ENCODE measurements around the gene FXYD6. TPM values are rescaled to one million over a fixed set of nuclear protein-coding genes. Genes with fewer than 3 reads are reported as not detected.

The FXYD6 gene
- total RNA-seq, 3 donors from 2014 or later = 16.0 to 25.0 (median 20.3) TPM

- Histone ChIP-seq H3K4me1 (peaks cover 0 to 4% of the 10 kb centered on the region in 2 donors), H3K27me3 (peaks cover 0 to 10% of the 10 kb centered on the region in 2 donors), H3K36me3 (no peaks in the 10 kb centered on the region), H3K27ac (peak overlapping the region in 1 of 2 donors; percentile 73), H3K9me3 (no peaks in the 10 kb centered on the region), H3K4me3 (no peak overlapping the region)
- intact Hi-C loops (cut with DNase I; ENCODE audit: low total_unique reads) = no loop called here
- no peak for TF ChIP-seq CTCF (IDR thresholded peaks at IDR 0.05)
- no peak for TF ChIP-seq POLR2AphosphoS5 (IDR thresholded peaks at IDR 0.05)
- no peak for TF ChIP-seq POLR2A (IDR thresholded peaks at IDR 0.05)
- no peak for DNase-seq (ENCODE audit: low spot score in 2 of 2)
These were observed 2.7 kb downstream of the FXYD6 start for GRCh38 chr11:117873828-117874125.

GRCh38 chr11:117872975-117873827 is 3.3 kb downstream of the FXYD6 start:
- Histone ChIP-seq H3K4me3 (no peak overlapping the region), H3K27ac (peak overlapping the region in 1 of 2 donors; percentile 73), H3K4me1 (peaks cover 0 to 4% of the 10 kb centered on the region in 2 donors), H3K36me3 (no peaks in the 10 kb centered on the region), H3K27me3 (peaks cover 0 to 10% of the 10 kb centered on the region in 2 donors), H3K9me3 (no peaks in the 10 kb centered on the region)
- DNase-seq (ENCODE audit: low spot score in 2 of 2) = no peak
- intact Hi-C loops (cut with DNase I; ENCODE audit: low total_unique reads) = no loop called here
- TF ChIP-seq POLR2AphosphoS5 (IDR thresholded peaks at IDR 0.05) (no peak), CTCF (IDR thresholded peaks at IDR 0.05) (no peak), POLR2A (IDR thresholded peaks at IDR 0.05) (no peak)

- H3K27me3 ChIP-seq = peaks cover 0 to 10% of the 10 kb centered on the region in 2 donors
- intact Hi-C loops (cut with DNase I; ENCODE audit: low total_unique reads) = no loop called here
- H3K27ac ChIP-seq = peak overlapping the region; percentile 14 to 65
- TF ChIP-seq CTCF (IDR thresholded peaks at IDR 0.05) (no peak), POLR2AphosphoS5 (IDR thresholded peaks at IDR 0.05) (no peak)
- no peaks in the 10 kb centered on the region for H3K9me3 ChIP-seq
- H3K36me3 ChIP-seq = no peaks in the 10 kb centered on the region
- no peak for DNase-seq (ENCODE audit: low spot score in 2 of 2)
- no peak overlapping the region for H3K4me3 ChIP-seq
- peaks cover 0 to 4% of the 10 kb centered on the region in 2 donors for H3K4me1 ChIP-seq
These were observed 4.0 kb downstream of the FXYD6 start for GRCh38 chr11:117872420-117872961.

- no peak for TF ChIP-seq POLR2A (IDR thresholded peaks at IDR 0.05)
- TF ChIP-seq CTCF (IDR thresholded peaks at IDR 0.05) = no peak
- TF ChIP-seq POLR2AphosphoS5 (IDR thresholded peaks at IDR 0.05) = no peak
- H3K27me3 ChIP-seq = peaks cover 0 to 10% of the 10 kb centered on the region in 2 donors
- no peak overlapping the region for H3K4me3 ChIP-seq
- DNase-seq (ENCODE audit: low spot score in 2 of 2) = no peak
- no peaks in the 10 kb centered on the region for H3K9me3 ChIP-seq
- H3K27ac ChIP-seq = peak overlapping the region in 1 of 2 donors; percentile 65
- peaks cover 0 to 4% of the 10 kb centered on the region in 2 donors for H3K4me1 ChIP-seq
- intact Hi-C loops (cut with DNase I; ENCODE audit: low total_unique reads) = no loop called here
- no peaks in the 10 kb centered on the region for H3K36me3 ChIP-seq
These were observed 4.7 kb downstream of the FXYD6 start for GRCh38 chr11:117871784-117872183.

- DNase-seq (ENCODE audit: low spot score in 2 of 2) = no peak
- Histone ChIP-seq H3K27ac (no peak overlapping the region), H3K4me3 (no peak overlapping the region), H3K4me1 (peaks cover 0 to 4% of the 10 kb centered on the region in 2 donors), H3K27me3 (peaks cover 0 to 6% of the 10 kb centered on the region in 2 donors), H3K36me3 (no peaks in the 10 kb centered on the region), H3K9me3 (no peaks in the 10 kb centered on the region)
- TF ChIP-seq CTCF (IDR thresholded peaks at IDR 0.05) = no peak
- TF ChIP-seq POLR2AphosphoS5 (IDR thresholded peaks at IDR 0.05) = no peak
- TF ChIP-seq POLR2A (IDR thresholded peaks at IDR 0.05) = no peak
- intact Hi-C loops (cut with DNase I; ENCODE audit: low total_unique reads) = no loop called here
These were observed 5.3 kb downstream of the FXYD6 start for GRCh38 chr11:117871160-117871559.

All from breast epithelium (tissue), 4 donors.